Central memory CD8-positive, alpha-beta T cell (primary cell): Measurements from ENCODE around the gene TSR3.
A peak's percentile ranks its signal among the peaks of the same experiment; 100 is the strongest.

ENCODE experiments used
- ATAC-seq: fragments of 150-1000 bp; cut with Tn5 transposase; replicated peaks from 2 replicates; pipeline ENCODE4 v1.10.0; 2022; ENCODE audit warnings: mild to moderate bottlenecking, moderate FRiP score, moderate number of reproducible peaks; ENCODE audit not compliant: poor library complexity, severe bottlenecking; ENCODE audit errors: extremely low read depth
- DNase-seq, 2 donors: peaks; one replicate each; pipeline ENCODE4 v3.0.0; 2021; ENCODE audit warnings: low spot score in 2 of 2
- H3K27ac Mint-ChIP-seq: one replicate; pipeline ENCODE4 v1.8.0; 2022; ENCODE audit warnings: low read depth, mild to moderate bottlenecking, moderate library complexity, mixed read lengths
- H3K27me3 Mint-ChIP-seq: one replicate; pipeline ENCODE4 v1.8.0; 2022; ENCODE audit warnings: mixed read lengths
- H3K36me3 Mint-ChIP-seq: one replicate; pipeline ENCODE4 v1.8.0; 2022; ENCODE audit warnings: mild to moderate bottlenecking, moderate library complexity, mixed read lengths; ENCODE audit not compliant: insufficient read depth
- H3K4me1 Mint-ChIP-seq: one replicate; pipeline ENCODE4 v1.8.0; 2022; ENCODE audit warnings: mixed read lengths
- H3K4me3 Mint-ChIP-seq: one replicate; pipeline ENCODE4 v1.8.0; 2022; ENCODE audit warnings: mild to moderate bottlenecking, moderate library complexity, mixed read lengths
- H3K9me3 Mint-ChIP-seq: one replicate; pipeline ENCODE4 v1.8.0; 2022; ENCODE audit warnings: mixed read lengths

The TSR3 gene

DNA sequence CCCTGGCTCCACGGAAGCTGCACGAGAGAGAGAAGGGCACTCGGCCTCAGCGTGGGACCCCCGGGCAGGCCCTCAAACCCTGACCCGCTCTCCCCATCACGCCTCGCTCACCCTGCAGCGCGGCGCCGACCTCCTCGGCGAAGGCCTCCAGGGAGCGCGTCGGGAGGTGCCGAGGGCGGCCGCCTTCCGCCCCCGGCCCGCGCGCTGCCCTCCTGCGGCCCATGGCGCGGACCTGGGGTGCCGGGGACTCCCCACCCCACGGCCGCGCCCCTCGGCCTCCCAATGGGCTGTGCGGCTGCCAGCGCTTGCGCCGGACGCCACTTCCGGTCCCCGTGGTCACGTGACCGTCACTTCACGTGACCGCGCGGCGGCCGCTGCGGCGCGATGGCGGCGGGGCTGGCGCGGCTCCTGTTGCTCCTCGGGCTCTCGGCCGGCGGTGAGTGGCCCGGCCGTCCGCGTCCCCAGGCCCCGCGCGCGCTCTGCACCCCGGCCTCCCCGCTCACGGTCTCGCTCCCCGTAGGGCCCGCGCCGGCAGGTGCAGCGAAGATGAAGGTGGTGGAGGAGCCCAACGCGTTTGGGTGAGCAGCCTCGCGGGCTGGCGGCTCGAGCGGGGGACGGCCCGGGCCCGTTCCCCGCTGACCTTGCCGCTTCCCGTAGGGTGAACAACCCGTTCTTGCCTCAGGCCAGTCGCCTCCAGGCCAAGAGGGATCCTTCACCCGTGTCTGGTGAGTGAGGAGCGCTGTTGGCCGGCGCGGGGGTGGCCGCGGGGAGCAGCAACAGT lies at the start of gene TSR3, which contains the start of gene GNPTG:
TSS of gene TSR3 (minus strand) at position 297 of the 781 bp plus-strand sequence. CDS start at position 223, 74 bp downstream.
TSS of gene GNPTG (plus strand) at position 350 of the 781 bp plus-strand sequence. CDS start at position 385, 35 bp downstream.
- no peaks in the 10 kb centered on the region for H3K27me3 Mint-ChIP-seq
- H3K9me3 Mint-ChIP-seq: no peaks in the 10 kb centered on the region
- DNase-seq (peak; percentile 75 to 76), ATAC-seq (peak; percentile 73)
- H3K27ac Mint-ChIP-seq: peak within 1 kb of the TSS; percentile 74
- peak within 1 kb of the TSS; percentile 78 for H3K4me3 Mint-ChIP-seq
- peaks cover 35% of the 10 kb centered on the region for H3K4me1 Mint-ChIP-seq
- H3K36me3 Mint-ChIP-seq: peaks cover 47% of the 10 kb centered on the region

DNA sequence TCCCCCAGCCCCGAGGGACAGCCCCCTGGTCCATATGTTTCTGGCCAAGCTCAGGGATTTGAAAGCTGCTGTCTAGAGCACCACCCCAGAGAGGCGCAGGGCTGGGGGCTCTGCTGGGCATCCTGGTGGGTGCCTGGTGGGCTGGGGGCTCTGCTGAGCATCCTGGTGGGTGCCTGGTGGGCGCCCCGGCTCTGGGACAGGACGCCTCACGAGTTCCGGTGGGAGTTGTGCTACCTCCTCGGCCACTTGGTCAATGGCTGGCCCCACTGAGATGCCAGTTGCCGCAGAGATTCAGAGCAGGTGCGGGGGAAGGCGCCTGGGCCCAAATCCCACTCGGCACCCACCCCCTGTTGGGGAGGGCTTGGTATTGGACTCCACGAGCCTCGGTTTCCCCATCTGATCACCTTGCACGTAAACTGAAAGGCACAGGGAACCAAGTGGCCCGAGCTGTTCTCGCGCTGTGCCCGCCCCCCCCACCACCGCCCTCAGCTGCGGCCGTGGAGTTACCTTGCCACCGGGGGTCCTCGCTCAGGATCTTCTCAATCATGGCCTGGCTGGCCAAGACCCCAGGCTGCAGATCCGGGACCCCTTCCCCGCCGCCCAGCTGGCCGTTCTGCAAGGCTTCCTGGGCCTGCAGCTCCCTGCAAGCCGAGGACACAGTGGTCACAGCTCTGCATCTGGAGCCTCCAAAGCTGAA lies 49.5 kb upstream of the TSR3 start:
- peaks cover 16% of the 10 kb centered on the region for H3K4me1 Mint-ChIP-seq
- ATAC-seq: no peak
- DNase-seq: no peak
- no peaks in the 10 kb centered on the region for H3K27me3 Mint-ChIP-seq
- peaks cover 46% of the 10 kb centered on the region for H3K36me3 Mint-ChIP-seq
- no peak overlapping the region for H3K4me3 Mint-ChIP-seq
- no peaks in the 10 kb centered on the region for H3K9me3 Mint-ChIP-seq
- H3K27ac Mint-ChIP-seq: peak overlapping the region; percentile 44

DNA sequence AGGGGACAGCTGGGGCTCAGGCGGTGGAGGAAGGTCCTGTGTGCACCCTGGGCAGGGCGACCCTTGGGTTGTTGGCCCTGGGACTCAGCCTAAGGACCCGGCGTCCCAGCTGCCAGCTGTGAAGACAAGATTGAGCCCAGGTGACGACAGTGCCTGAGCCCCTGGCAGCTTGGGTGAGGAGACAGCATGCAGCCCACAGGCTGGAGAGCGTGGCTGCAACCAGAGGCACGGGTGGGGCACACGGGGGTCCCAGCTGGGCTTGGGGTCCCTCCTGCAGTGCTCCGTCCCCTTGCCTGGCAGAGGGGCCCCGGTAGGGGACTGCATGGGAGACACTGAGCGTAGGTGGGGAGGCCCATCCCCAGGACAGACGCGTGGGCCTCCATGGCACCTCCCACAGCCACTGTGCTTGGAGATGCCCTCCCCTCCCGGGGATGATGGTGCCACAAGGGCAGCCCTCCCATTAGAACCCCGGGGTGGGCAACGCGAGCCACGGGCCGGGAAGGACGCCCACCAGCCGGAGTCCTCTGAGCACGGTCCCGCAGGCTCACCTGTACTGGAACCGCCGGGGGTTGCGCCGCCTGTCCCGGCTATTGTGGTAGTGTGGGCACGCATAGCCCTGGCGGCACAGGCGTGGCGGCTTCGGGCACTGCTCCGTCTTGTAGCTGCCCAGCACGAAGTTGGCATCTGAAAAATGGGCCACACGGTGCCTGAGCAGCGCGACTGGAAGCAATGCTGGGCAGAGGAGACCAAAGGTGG lies 47.3 kb upstream of the TSR3 start:
- Mint-ChIP-seq H3K9me3 (no peaks in the 10 kb centered on the region), H3K27me3 (no peaks in the 10 kb centered on the region), H3K4me3 (no peak overlapping the region), H3K4me1 (peaks cover 11% of the 10 kb centered on the region), H3K36me3 (peaks cover 48% of the 10 kb centered on the region), H3K27ac (peak overlapping the region; percentile 44)
- ATAC-seq (no peak), DNase-seq (no peak)

DNA sequence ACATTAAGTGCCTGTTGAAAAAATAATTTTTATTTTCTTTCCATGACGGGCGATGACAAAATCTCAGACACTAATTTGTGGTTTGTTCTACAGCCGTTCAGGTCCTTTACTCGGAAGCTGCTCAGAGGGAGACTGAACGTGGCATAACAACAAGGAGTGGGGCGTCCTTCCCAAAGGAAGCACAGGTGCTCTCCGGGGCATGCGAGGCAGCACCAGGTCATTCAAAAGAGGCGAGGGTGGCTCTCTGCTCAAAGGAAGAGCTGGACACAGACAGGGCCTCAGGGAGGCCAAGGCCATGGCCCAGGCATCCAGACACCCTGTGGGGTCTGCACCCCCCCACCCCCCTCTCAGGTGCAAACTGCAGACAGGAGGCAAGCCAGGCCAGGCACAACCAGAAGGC lies 46.7 kb upstream of the TSR3 start:
- Mint-ChIP-seq H3K9me3 (no peaks in the 10 kb centered on the region), H3K36me3 (peaks cover 47% of the 10 kb centered on the region), H3K27me3 (no peaks in the 10 kb centered on the region), H3K4me1 (peaks cover 11% of the 10 kb centered on the region), H3K4me3 (no peak overlapping the region), H3K27ac (peak overlapping the region; percentile 44)
- ATAC-seq (no peak), DNase-seq (no peak)

DNA sequence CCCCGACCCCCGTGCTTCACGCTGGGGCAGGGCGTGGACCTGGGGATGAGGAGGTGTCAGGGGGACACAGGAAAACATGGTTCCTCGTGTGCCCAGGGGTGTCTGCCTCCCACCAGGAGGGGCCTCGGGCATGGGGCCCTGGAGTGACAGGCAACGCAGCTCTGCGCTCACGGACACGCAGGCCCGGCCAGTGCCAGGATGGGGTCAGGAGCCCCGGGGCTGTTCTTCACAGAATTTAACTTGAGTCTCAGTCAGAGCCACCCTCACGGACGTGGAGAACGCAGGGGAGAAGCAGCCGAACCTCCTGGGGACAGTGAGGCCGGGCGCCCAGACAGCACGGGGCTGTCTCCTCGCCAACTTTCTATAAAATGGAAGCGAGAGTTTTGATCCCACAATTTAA lies 46.1 kb upstream of the TSR3 start:
- no peak overlapping the region for H3K4me3 Mint-ChIP-seq

DNA sequence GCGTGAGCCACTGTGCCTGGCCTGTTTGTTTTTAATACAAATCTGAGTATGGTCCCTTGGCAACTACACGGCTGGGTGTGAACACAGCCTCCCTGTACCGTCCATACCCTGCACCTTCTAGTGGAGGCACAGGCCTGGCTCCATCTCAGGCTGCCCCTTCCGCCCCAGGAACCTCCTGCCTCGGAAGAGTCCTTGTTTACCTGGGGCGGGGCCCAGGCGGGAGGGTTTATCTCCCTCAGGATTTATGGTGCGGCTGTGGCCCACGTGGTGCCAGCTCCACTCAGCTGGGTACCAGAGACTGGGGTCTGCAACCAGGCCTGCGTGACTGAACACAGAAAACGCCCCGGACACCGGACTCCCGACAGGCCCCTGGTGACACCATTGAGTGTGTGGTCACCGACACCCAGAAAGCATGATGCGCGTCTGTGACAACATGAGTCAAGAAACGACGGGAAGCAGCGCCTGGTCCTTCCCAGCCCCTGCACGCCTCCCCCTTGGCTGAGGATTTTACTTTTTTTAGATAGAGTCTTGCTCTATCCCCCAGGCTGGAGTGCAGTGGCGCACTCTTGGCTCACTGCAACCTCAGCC lies 43.9 kb upstream of the TSR3 start:
- H3K27me3 Mint-ChIP-seq: no peaks in the 10 kb centered on the region
- H3K9me3 Mint-ChIP-seq: no peaks in the 10 kb centered on the region
- ATAC-seq (no peak), DNase-seq (no peak)
- H3K4me3 Mint-ChIP-seq: no peak overlapping the region
- H3K4me1 Mint-ChIP-seq: no peaks in the 10 kb centered on the region
- H3K27ac Mint-ChIP-seq: no peak overlapping the region
- H3K36me3 Mint-ChIP-seq: peaks cover 40% of the 10 kb centered on the region

More for the DNA sequence above, 46.1 kb upstream of the TSR3 start:
- peaks cover 44% of the 10 kb centered on the region for H3K36me3 Mint-ChIP-seq
- H3K27ac Mint-ChIP-seq: no peak overlapping the region
- no peaks in the 10 kb centered on the region for H3K9me3 Mint-ChIP-seq
- no peaks in the 10 kb centered on the region for H3K27me3 Mint-ChIP-seq
- H3K4me1 Mint-ChIP-seq: peaks cover 11% of the 10 kb centered on the region
- ATAC-seq (no peak), DNase-seq (no peak)

DNA sequence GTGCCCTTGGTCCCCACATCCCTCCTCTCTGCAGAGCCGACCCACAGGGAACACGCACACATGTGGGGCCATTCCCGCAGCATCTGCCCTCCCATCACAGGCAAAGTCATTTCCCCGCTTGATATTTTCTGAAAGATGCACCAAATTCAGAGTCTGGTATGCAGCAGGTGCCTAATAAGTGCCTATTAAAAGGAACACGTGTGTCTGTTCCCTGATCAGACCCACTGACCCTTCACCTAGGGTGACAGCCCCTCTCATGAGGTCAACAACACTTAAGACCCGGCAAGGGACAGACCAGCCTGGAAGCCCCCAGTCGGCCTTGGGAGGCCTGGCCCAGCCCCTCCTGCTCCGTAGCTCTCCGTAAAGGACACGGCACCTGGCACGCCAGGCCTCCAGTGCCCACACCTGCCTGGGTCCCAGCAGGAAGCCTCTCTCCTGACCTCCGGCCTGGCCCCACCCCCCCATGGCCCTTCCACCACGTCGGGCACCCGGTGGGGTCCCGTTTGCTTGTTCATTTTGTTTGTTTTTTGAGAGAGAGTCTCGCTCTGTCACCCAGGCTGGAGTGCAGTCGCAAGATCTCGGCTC lies 42.8 kb upstream of the TSR3 start:
- ATAC-seq: no peak
- H3K4me1 Mint-ChIP-seq: no peaks in the 10 kb centered on the region
- no peak overlapping the region for H3K27ac Mint-ChIP-seq
- H3K9me3 Mint-ChIP-seq: no peaks in the 10 kb centered on the region
- no peaks in the 10 kb centered on the region for H3K27me3 Mint-ChIP-seq
- DNase-seq: no peak
- H3K36me3 Mint-ChIP-seq: peaks cover 39% of the 10 kb centered on the region
- no peak overlapping the region for H3K4me3 Mint-ChIP-seq

DNA sequence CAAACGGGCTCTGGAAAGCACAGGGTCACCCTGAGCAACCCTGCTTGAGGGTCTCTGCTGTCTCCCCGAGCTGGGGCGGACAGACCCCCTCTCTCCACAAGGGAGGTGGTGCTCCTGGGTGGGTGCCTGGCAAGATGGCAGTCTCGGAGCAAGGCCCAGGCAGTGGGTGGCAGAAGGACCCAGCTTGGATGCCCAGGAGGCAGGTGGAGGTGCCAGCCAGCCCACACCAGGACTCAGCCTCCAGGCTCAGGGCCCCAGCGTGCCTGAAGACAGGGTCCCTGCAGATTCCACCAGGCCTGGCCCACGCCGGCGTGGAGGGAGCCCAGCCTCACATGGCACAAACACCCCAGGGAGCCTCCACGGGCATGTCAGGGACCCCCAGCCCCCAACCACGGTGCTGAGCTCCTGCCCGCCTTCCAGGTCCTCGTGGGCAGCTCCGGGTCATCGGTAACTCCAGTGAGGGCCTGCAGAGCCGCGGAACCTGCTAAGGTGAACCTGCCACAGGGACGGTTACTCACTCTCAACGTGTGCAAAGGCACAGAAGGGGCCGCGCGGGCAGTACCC lies 42.0 kb upstream of the TSR3 start:
- peaks cover 35% of the 10 kb centered on the region for H3K36me3 Mint-ChIP-seq
- no peaks in the 10 kb centered on the region for H3K9me3 Mint-ChIP-seq
- DNase-seq (no peak), ATAC-seq (no peak)
- no peak overlapping the region for H3K27ac Mint-ChIP-seq
- no peaks in the 10 kb centered on the region for H3K27me3 Mint-ChIP-seq
- no peak overlapping the region for H3K4me3 Mint-ChIP-seq
- no peaks in the 10 kb centered on the region for H3K4me1 Mint-ChIP-seq

DNA sequence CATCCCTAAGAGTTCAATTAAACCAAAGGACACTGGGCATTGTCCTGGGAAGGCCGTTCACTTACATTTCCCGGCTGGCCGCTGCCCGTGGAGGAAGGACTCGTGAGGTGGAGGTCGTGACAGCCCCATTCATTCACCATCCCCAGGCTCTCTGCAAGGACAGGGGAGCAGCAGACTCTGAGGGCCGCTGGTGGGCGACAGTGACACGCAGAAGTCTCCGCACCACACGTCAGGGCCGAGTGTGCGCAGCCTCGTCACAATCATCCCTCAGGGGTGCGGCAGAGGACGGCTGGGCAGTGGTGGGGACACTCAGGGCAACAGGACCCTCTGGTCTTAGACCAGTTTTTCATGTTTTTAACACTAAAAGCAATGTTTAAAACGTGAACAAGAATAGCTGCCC lies 41.1 kb upstream of the TSR3 start:
- Mint-ChIP-seq H3K4me1 (no peaks in the 10 kb centered on the region), H3K36me3 (peaks cover 28% of the 10 kb centered on the region), H3K9me3 (no peaks in the 10 kb centered on the region), H3K27ac (no peak overlapping the region), H3K27me3 (no peaks in the 10 kb centered on the region), H3K4me3 (no peak overlapping the region)
- ATAC-seq (no peak), DNase-seq (no peak)

DNA sequence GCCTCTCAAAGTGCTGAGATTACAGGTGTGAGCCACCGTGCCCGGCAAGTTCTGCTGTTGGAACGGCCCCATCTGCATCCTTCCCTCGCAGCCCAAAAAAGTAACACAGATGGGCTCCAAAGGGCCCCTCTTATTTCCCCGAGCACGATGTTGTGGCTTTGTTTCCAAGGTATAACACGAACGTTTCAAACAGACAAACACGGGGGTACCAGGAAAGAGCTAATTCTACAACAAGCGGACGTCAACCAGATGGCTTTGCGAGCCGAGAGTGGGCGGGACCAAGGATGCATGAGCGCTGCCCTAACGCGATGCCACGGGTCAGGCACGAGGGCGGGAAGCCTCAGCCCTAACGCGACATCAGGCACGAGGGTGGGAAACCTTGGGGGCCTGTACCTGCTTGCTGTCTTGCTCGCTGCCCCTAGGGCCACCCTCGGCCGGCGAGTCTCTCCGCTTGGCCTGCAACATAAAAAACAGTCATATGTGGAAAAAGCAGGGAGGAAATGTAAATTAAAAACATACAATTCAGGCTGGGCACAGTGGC lies 38.6 kb upstream of the TSR3 start:
- no peaks in the 10 kb centered on the region for H3K4me1 Mint-ChIP-seq
- H3K27me3 Mint-ChIP-seq: no peaks in the 10 kb centered on the region
- DNase-seq: no peak
- H3K4me3 Mint-ChIP-seq: no peak overlapping the region
- no peaks in the 10 kb centered on the region for H3K9me3 Mint-ChIP-seq
- no peak overlapping the region for H3K27ac Mint-ChIP-seq
- peaks cover 21% of the 10 kb centered on the region for H3K36me3 Mint-ChIP-seq
- no peak for ATAC-seq

DNA sequence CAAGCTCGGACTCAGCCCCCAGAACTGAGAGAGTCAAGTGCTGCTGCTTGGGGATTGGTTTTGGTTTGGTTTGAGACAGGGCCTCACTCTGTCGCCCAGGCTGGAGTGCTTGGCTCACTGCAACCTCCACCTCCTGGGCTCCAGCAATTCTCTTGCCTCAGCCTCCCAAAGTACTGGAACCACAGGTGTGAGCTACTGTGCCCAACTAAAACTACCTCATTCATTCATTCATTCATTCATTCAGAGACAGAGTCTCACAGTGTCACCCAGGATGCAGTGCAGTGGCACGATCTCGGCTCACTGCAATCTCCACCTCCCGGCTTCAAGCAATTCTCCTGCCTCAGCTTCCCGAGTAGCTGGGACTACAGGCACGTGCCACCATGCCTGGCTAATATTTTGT lies 38.1 kb upstream of the TSR3 start:
- ATAC-seq (no peak), DNase-seq (no peak)
- Mint-ChIP-seq H3K4me1 (no peaks in the 10 kb centered on the region), H3K36me3 (peaks cover 22% of the 10 kb centered on the region), H3K27me3 (no peaks in the 10 kb centered on the region), H3K27ac (no peak overlapping the region), H3K4me3 (no peak overlapping the region), H3K9me3 (no peaks in the 10 kb centered on the region)
